Dedifferentiated amniotic fluid mesenchymal stem cell (primary cell): ENCODE data around the gene IL21.
"Not testable (repeated sequence)": the region's sequence is repeated elsewhere in the genome, so short reads cannot be mapped to it uniquely, and the experiment has no call there.

ENCODE experiments used
- DNase-seq: peaks from one replicate; pipeline ENCODE4 v3.0.0-alpha.2; 2016; ENCODE audit errors: extremely low spot score

The IL21 gene

DNA sequence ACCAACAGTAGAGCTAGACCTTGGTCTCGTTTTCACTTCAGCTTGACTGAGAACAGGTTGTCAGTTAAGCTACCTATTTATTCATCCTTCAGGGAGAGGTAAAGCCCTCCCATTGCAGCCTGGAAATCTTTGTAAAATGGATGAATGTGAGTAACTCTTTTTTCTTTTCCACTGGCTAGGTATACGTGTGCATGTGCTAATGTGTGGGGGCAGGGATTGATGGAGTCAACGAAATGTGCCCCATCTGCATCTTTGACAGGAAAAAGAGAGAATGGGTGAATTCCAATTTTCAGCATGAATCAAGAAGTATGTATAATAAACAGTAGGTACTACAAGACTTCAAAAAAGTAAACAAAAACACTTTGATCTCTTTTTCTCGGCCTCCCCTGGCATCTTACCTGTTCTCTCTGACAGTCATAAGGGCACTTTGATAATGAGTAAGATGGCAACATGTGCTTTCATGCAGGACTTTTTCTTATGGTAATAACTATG, at the start of gene IL21:
Gene IL21 (minus strand): TSS at position 51 of the 492 bp plus-strand sequence. CDS start 55 bp downstream, outside the sequence.
- DNase-seq: no peak

DNA sequence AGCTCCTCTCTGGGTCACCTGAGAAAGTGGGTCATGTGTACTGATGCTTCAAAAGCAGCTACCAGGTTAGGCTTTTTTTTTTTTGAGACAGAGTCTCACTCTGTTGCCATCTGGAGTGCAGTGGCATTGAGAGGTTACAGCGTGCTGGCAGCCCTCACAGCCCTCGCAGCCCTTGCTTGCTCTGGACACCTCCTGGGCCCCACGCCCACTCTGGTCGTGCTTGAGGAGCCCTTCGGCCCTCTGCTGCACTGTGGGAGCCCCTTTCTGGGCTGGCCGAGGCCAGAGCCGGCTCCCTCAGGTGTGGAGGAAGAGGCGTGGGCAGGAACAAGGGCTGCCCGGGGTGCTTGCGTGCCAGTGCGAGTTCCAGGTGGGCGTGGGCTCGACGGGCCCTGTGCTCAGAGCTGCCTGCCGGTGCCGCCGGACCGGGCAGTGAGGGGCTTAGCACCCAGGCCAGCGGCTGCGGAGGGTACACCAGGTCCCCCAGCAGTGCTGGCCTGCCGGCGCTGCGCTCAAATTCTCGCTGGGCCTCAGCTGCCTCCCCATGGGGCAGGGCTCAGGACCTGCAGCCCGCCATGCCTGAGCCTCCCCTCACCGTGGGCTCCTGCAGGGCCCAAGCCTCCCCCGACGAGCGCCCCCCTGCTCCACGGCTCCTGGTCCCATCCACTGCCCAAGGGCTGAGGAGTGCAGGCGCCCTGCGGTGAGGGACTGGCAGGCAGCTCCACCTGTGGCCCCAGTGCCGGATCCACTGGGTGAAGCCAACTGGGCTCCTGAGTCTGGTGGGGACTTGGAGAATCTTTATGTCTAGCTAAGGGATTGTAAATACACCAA, 49.3 kb upstream of the IL21 start:
- no peak for DNase-seq

DNA sequence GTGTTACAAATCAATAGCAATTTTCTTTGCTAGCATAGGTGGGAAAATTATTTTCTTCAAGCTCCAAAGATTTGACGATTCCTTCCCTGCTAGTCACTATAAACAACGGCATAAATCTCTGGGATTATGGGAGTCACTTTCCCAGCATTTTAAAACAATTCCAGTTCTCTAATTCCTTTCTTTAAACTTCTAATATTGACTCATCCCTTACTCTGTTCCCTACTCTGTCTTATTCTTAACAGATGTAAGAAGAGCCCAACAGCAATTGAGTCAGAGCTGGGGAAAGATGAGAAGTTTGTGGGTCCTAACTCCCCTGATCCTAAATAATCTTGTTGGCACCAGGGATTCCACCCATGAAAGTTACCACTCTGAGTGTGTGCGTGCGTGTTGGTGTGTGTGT, 47.4 kb upstream of the IL21 start:
- peak; percentile 76 for DNase-seq

DNA sequence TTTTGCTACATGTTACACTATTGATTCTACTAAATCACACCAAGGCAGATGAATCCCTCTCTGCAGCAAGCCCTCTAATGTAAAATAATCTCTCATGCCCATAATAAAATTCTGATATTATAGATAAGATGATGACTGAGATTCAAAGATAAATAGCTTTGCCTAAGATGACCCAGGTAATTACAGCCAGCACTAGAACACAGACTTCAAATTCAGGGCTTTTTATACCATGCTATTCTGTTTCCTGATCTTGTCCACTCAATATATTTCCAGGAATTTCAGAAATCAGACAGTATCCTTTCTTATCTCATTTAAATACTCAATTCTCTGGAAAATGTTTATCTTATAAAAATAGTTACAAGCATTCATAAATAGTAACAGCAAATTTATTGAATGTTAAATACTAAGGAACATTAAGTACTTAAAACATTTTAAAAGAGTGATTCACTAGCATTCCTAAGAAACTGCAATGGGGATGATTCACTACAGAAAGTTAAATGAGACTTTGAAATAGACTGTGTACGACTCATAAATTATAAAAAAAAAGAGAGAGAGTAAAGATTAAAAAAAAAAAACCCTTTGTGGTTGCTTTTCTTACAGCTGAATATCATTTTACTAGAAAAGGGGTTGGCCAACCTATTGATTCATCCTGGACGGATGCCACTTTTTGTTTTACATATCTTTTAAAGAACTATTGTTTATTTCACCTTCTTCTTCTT, 45.8 kb upstream of the IL21 start:
- peak; percentile 96 for DNase-seq

DNA sequence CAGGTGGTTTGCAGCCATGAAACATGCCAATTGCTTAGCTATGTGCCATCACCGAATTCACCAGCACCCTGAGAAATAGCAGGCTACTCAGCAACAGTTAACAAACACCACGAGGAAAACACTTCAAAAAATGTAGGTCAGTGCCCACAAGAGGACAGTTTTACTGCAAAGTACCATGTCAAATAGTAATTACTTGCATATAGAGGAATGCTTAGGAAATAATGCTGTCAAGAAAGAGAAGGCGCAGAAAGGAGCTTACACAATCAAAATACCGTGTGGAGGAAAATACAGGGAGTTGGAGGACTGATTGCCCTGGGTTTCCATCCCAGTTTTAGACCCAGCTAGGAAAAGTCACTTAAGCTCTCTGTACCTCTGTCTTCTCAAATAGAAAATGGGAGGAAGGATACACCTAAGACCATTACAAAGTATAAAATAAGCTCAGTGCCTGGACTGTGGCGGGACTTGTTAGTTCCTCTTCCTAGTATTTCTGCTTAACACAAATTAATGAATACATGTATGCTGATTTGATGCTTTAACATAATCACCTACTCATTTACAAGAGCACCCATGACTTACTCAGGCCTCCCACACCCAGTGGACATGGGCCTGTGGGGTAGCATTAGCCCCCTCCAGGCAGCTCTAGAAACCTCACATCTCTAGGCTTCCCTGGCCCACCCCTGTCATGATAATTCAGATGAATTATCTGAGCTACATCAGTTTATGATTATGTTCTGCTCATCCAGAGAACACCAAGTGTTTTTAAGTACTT, 44.5 kb upstream of the IL21 start:
- no peak for DNase-seq

DNA sequence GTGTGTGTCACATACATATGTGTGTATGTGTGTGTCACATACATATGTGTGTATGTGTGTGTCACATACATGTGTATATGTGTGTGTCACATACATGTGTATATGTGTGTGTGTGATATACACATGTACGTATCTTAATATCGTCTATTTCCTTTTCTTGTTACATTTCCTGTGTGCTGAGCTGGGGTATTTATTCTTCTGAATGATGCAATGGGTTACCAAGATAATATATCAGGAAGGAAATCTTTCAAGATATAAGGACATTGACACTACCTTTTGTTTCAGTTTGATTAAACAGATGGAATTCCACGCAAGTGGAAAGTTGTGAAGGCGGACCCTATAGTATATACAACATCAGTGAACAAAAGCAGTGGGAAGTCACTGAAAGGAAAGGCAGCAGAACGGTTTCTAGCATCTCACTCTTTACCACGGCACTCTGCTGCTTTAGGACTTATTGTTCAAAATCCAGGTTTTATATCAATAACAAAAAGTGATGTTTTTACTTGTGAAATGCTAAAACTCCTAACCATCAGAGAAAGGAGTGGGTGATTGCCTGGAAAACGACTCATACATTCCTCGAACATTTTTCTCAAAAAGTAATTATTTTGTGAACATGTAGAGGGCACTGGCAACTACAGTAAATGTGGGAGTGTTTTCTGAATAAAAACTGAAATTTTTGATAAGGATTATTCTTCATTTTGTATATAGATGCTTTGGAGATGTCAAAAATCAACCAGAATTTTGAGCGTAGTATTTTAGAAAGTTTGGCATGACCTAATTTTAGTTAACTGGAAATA, 43.1 kb upstream of the IL21 start:
- DNase-seq: peak; percentile 27

DNA sequence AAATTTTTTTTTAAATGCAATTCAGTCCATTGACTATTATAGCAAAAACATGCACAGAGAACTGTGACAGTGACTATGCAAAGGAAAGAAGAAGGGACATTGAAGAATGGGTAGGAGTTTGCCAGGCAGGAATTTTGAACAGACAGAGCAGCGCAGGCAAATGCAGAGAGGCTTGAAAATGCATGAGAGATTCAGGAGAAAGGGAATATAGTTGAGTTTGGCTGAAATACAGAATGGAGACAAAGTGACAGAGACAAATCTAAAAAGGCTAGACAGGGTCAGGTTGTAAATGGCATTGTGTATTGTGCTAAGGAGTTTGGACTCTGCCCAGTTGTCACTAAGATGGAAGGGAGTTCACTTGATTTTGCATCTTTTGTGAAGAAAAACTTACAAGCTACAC, 42.4 kb upstream of the IL21 start:
- no peak for DNase-seq

DNA sequence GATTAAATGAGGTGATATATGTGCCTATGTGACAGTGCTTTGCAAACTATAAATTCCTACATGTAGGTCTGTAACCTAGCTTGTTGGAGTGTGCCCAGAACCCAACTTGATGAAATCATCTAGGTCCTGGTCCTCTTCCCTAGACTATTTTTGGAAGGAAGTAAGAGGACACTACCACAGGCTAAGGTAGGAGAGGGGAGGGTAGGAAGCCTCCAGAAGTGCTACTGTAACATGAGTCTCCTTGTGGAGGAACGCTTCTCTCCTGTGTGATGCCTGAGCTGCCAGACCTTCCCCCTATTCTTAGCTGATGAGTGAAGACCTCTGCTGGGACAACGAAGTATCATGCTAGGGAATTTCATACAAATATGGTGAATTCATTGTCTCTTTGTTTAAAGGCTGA, 41.8 kb upstream of the IL21 start:
- no peak for DNase-seq

DNA sequence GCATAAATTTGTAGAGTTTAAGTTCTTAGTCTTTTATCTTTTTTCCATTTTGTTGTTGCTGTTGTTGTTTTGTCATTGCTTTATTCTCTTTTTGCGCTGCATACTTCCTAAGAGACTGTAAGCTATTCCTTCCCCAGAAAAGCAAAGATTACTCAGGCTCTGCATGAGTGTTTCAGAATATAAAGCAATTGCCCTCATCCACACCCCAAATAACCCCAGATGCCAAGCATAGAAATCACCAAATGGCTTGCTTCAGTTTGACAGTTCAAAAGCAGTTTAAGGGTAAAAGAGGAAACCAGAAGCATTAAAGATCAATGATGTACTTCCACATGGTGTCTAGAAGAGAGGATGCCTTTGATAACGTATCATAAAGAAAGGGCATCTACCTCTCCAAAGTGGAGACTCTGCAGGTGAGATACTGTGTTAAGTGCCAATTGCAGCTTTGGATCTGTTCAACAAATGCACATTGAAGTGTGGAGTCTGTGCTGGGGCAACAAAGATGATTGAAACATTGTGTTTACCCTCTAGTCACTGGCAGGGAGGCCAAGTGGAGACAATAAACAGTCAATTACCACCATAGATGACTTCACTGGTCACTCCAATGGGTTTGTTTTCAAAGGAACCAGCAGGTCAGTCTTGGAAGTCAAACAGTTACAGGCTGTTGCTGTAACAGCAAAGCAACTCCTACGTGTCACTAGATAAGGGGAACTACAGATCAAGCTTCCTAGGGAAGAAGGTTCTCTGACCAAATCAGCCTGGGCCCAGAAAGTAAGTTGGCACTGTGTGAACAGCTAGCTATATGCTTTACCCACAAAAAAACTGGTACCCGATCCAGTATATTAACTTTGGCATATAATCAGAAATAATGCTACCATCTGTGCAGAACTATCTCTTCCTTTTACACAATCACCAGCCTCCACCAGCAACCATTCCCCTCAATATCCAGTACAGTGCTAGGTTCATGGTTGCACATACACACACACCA, 40.6 kb upstream of the IL21 start:
- no peak for DNase-seq

DNA sequence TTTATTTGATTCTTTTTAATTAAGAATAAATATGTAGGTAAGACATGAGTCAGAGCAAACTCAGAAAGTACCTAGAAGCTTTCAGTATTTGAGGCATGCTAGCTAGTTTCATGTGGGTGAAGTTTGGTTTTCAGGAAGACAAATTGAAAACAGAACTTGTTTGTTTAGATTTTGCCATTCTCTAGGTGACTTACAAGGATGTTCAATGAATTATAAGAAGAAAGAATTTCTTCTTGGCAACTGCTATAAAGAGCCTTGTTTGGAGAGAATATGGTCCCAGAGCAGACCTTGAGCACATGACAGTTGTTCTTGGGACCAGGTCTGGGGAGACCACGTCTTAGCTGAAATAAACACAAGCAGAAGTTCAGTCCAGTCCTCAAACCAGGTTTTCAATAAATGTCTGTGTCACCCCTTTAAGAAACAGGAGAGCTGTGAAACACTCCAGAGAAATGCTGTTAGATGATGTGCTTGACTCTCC, 38.0 kb upstream of the IL21 start:
- DNase-seq: no peak

DNA sequence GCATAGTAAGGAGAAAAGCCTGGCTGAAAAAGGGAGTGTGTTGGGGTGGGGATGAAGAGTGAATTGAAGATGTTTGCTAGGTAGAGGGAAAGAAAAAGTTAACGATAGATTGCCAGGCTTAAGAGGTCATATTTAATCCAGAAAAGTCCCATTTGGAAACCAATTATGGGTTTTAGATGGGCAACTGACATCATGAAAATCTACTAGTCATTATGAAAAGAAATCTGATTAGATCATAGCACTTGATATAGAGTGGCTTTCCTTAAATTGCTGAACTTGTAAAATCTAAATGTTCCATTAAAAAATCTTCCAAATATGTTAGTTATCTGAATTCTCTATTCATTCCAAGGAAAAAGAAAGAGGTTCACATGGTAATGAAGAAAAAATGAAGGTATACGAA, 37.5 kb upstream of the IL21 start:
- no peak for DNase-seq

DNA sequence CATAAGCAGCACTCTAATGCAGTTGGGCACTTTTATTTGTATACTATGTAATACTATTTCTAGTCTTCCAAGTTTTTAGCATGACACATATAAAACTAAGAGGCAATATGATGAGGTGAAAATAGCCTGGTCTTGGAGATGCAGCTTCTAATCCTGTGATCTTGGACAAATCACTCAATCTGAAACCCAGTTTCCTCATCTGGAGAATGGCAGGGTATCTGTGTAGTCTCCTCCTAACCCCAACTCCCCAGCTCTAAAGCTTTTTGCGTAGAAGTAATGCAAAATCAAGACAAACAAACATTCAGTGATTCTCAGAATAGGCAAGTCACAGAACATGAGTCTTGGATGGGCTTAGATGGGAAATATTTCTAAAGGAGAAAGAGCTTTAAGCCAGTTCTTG, 36.7 kb upstream of the IL21 start:
- no peak for DNase-seq

DNA sequence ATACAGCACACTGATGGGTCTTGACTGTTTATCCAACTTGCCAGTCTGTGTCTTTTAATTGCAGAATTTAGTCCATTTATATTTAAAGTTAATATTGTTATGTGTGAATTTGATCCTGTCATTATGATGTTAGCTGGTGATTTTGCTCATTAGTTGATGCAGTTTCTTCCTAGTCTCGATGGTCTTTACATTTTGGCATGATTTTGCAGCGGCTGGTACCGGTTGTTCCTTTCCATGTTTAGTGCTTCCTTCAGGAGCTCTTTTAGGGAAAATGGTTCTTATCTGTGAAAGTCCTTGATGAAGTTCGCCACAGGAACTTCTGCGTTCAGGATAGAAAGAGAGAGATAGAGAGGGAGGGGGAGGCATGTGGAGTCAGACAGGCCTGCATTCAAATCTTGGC, 35.7 kb upstream of the IL21 start:
- DNase-seq: not testable (repeated sequence)

DNA sequence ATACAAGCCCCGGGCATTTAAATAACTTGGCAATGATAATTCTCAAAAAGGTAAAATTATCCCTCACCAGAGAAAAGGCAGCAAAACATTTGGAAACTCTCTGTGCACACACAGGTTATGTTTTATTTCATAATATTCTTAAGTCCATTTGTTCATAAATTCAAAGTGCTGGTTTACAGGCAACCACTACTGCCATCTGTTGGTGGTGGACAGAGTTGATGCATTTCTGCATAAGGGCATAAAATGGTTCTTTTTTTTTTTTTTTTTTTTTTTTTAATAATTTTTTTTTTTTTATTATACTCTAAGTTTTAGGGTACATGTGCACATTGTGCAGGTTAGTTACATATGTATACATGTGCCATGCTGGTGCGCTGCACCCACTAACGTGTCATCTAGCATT, 31.5 kb upstream of the IL21 start:
- DNase-seq: peak; percentile 60

DNA sequence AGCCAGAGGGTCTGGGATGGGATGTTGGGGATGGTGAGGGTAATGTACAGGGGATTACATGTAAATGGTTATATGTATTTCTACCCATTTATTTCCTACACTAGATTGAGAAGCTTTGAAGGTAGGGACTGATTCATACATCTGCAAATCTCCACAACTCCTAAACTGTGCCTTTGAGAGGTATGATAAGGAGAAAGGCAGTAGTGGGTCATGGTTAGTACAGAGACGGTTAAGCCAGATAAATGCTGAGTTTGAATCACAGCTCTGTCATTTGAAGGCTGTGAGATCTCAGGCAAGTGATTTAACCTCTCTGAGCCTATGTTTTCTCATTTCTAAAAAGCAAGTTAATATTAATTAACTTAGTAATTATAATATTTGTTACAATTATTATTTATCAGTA, 29.3 kb upstream of the IL21 start:
- DNase-seq: no peak

DNA sequence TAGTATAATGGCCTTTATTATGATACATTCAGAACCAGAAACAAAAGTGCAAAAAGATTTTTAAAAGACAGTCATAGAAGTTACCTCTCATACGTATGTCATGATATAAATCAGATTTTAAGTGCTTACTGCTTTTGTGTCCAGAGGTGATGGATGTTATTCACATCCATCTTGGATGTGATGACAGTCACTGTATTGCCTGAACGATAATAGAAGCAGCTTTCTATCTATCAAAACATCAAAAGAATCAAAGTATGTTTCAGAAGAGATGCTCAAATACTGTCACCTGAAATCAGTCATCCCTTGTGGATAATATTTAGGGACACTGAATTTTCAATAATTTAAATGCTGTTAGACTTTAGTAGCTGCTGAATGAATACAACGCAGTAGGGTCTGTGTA, 26.8 kb upstream of the IL21 start:
- DNase-seq: no peak

DNA sequence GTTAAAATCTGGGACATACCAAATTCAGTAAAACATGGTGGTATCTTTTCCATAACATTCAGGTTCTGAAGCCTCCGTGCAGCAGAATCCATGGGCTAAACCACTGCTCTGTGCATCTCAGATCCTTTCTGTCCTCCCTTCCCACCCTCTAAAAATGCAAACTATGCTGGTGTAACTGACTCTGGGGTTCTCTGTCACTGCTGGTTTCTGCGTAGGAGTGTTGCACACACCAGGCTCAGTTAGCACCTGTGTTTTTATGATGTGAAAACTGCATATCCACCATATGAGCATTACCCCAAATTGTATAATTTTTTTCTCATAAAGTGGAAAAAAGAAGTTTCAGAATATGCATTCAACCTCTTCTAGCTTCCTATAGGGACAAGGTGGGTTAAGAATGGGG, 22.4 kb upstream of the IL21 start:
- DNase-seq: no peak

DNA sequence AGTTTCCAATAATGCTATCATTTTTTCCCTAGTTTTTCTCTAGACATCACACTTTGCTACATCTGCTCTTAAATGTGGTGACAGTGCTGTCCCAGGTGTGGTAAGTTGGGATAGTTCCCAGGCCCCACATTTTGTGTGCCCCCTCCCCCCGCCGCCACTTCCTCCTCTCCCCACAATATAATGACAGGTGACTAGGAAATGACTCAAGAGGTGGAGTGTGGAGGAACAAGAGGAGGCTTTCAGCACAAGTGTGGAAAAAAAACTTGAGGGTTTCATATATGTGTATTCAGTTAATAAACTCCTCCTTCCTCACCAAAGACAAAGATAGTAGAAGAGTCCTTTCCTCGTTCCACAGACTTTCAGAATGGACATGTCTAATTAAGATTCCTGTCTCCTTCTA, 18.3 kb upstream of the IL21 start:
- no peak for DNase-seq

DNA sequence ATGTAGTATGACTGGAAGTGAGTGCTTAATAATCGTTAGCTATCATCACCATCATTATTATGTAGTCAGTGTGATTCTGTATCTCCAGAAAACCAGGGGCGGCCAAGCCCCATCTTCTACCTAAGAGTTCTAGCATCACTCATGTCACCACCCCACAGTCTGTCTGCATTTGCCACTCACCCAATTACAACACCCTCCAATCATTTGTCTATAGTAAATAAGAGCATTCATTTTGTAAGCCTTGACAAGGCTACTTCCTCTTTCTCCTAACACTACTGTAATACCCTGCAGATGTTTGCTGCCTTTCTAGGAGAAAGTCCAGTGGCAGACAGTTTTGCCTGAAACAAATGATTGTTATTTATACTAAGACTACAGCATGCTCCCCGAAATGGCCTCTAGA, 15.8 kb upstream of the IL21 start:
- DNase-seq: no peak

DNA sequence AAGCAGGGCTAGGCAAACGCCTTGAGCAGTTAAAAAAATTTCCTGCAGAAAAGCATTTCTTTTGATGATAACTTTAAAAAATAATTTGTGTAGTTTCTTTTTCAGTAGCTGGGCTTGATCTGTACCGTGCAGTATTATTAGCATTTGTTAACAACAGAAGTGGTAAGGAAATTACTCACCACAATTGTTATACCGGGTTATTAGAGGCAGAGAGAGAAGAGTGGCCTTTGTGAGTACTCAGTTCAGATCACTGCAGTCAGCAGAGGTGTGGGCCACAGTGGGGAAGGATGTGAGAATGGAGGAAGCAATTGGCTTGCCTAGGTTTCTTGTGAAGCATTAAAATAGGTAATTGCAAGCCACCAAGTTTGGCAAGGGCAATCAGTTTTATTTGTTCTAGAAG, 14.3 kb upstream of the IL21 start:
- no peak for DNase-seq
